GM19328 (cell line): Measurements from ENCODE around the gene PCDHA5.
"Not testable (repeated sequence)": the region's sequence is repeated elsewhere in the genome, so short reads cannot be mapped to it uniquely, and the experiment has no call there.

Experiments
- ATAC-seq: cut with Tn5 transposase; IDR thresholded peaks from one replicate; pipeline ENCODE4 v1.9.1; 2021; ENCODE audit warnings: mild to moderate bottlenecking, moderate library complexity; ENCODE audit not compliant: unreplicated experiment

Gene PCDHA5

DNA sequence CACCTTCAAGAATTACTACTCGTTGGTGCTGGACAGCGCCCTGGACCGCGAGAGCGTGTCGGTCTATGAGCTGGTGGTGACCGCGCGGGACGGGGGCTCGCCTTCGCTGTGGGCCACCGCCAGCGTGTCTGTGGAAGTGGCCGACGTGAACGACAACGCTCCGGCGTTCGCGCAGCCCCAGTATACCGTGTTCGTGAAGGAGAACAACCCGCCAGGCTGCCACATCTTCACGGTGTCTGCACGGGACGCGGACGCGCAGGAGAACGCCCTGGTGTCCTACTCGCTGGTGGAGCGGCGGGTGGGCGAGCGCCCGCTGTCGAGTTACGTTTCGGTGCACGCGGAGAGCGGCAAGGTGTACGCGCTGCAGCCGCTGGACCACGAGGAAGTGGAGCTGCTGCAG is 1.6 kb downstream of the PCDHA5 start:
- not testable (repeated sequence) for ATAC-seq

DNA sequence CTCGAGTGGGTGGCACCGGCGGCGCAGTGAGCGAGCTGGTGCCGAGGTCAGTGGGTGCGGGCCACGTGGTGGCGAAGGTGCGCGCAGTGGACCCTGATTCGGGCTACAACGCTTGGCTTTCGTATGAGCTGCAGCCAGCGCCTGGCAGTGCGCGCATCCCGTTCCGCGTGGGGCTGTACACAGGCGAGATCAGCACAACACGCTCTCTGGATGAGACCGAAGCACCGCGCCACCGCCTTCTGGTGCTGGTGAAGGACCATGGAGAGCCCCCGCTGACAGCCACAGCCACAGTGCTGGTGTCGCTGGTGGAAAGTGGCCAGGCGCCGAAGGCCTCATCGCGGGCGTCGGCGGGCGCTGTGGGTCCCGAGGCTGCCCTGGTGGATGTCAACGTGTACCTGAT is 2.1 kb downstream of the PCDHA5 start:
- ATAC-seq: no peak

DNA sequence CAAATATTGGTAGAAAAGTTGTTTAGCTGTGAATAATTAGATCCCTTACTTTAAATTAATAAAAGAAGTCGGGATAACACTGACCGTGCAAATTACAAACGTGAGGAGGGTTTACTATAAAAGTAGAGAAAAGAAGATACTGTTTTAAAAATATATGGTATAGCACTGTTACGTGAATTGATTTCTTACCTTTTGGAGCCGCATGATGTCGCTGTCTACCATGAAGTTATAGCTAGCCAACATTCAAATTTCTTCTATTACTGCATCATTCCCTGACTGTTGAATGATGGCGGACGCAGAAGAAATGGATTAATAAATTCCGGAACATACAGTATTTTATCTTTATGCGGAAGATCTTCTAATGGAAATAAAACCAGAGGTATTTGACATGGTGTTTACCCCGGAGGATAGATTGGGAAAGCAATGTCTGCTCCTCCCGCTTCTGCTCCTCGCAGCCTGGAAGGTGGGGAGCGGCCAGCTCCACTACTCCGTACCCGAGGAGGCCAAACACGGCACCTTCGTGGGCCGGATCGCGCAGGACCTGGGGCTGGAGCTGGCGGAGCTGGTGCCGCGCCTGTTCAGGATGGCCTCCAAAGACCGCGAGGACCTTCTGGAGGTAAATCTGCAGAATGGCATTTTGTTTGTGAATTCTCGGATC is 6.4 kb downstream of the PCDHA5 start, which contains the start of gene PCDHA6:
Gene PCDHA6, plus strand, starts transcription at position 257 of the 658 bp plus-strand sequence. Its CDS starts 132 bp downstream, at position 389.
- no peak for ATAC-seq

DNA sequence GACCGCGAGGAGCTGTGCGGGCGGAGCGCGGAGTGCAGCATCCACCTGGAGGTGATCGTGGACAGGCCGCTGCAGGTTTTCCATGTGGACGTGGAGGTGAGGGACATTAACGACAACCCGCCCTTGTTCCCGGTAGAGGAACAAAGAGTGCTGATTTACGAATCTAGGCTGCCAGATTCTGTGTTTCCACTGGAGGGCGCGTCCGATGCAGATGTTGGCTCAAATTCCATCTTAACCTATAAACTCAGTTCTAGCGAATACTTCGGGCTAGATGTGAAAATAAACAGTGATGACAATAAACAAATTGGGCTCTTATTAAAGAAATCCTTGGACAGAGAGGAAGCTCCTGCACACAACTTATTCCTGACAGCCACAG is 6.9 kb downstream of the PCDHA5 start:
- no peak for ATAC-seq

DNA sequence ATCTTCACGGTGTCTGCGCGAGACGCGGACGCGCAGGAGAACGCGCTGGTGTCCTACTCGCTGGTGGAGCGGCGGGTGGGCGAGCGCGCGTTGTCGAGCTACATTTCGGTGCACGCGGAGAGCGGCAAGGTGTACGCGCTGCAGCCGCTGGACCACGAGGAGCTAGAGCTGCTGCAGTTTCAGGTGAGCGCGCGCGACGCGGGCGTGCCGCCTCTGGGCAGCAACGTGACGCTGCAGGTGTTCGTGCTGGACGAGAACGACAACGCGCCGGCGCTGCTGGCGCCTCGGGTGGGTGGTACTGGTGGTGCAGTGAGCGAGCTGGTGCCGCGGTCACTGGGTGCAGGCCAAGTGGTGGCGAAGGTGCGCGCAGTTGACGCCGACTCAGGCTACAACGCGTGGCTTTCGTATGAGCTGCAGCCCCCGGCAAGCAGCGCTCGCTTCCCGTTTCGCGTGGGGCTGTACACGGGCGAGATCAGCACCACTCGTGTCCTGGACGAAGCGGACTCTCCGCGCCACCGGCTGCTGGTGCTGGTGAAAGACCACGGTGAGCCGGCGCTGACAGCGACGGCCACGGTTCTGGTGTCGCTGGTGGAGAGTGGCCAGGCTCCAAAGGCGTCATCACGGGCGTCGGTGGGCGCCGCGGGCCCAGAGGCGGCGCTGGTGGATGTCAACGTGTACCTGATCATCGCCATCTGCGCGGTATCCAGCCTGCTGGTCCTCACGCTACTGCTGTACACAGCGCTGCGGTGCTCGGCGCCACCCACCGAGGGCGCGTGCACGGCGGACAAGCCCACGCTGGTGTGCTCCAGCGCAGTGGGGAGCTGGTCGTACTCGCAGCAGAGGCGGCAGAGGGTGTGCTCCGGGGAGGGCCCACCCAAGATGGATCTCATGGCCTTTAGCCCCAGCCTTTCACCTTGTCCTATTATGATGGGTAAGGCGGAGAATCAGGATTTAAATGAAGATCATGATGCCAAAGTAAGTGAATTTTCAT is 8.4 kb downstream of the PCDHA5 start:
- ATAC-seq: not testable (repeated sequence)

DNA sequence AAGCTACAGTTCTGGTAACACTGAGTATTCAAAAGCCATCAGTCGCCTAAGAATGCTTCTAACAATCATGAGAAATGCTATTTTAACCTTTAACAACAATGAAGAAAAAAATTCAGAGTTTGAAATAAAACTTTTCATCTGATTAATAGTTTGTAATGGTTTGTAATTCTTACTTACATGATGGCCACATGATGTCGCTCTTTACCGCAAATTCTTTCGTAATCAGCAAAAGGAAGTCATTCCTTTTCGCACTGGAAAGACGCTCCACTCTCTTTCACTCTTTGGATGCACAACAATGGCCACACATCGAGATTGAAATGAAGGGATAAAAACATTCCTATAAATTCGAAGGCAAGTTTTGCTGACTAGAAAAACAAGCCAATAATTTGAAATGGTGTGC is 12.6 kb downstream of the PCDHA5 start, which contains the start of gene PCDHA7:
Gene PCDHA7, plus strand, starts transcription at position 277 of the 400 bp plus-strand sequence. Its CDS starts 115 bp downstream, at position 392.
- no peak for ATAC-seq

DNA sequence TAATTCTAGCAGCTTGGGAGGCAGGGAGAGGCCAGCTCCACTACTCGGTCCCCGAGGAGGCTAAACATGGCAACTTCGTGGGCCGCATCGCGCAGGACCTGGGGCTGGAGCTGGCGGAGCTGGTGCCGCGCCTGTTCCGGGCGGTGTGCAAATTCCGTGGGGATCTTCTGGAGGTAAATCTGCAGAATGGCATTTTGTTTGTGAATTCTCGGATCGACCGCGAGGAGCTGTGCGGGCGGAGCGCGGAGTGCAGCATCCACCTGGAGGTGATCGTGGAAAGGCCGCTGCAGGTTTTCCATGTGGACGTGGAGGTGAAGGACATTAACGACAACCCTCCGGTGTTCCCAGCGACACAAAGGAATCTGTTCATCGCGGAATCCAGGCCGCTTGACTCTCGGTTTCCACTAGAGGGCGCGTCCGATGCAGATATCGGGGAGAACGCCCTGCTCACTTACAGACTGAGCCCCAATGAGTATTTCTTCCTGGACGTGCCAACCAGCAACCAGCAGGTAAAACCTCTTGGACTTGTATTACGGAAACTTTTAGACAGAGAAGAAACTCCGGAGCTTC is 13.1 kb downstream of the PCDHA5 start:
- ATAC-seq: not testable (repeated sequence)

DNA sequence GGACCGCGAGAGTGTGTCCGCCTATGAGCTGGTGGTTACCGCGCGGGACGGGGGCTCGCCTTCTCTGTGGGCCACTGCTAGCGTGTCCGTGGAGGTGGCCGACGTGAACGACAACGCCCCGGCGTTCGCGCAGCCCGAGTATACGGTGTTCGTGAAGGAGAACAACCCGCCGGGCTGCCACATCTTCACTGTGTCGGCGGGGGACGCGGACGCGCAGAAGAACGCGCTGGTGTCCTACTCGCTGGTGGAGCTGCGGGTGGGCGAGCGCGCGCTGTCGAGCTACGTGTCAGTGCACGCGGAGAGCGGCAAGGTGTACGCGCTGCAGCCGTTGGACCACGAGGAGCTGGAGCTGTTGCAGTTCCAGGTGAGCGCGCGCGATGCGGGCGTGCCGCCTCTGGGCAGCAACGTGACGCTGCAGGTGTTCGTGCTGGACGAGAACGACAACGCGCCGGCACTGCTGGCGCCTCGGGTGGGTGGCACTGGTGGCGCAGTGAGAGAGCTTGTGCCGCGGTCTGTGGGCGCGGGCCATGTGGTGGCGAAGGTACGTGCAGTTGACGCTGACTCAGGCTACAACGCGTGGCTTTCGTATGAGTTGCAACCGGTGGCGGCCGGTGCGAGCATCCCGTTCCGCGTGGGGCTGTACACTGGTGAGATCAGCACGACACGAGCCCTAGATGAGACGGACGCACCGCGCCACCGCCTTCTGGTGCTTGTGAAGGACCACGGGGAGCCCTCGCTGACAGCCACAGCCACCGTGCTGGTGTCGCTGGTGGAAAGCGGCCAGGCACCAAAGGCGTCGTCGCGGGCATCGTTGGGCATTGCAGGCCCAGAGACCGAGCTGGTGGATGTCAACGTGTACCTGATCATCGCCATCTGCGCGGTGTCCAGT is 14.5 kb downstream of the PCDHA5 start:
- no peak for ATAC-seq

DNA sequence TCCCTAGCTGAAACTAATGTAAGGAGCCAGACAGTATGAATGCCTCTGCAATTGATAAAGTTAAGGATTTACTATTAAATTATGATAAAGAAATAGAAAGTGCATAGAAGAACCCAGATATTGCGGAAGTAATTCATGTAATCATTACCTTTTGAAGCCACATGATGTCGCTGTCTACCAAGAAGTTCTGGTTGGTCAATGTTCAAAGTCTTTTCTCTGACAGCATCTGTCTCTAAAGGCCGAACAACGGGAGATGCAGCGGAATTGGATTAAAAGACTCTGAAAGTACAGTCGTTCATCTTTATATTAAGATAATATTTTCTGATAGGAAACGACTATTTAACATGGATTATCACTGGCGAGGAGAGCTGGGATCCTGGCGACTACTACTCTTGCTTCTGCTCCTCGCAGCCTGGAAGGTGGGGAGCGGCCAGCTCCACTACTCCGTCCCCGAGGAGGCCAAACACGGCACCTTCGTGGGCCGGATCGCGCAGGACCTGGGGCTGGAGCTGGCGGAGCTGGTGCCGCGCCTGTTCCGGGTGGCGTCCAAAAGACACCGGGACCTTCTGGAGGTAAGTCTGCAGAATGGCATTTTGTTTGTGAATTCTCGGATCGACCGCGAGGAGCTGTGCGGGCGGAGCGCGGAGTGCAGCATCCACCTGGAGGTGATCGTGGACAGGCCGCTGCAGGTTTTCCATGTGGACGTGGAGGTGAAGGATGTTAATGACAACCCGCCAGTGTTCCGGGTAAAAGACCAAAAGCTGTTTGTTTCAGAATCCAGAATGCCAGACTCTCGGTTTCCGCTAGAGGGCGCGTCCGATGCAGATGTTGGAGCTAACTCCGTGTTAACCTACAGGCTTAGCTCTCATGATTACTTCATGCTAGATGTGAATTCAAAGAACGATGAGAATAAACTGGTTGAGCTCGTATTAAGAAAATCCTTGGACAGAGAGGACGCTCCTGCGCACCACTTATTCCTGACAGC is 19.9 kb downstream of the PCDHA5 start, which contains the start of gene PCDHA8:
Gene PCDHA8, plus strand, starts transcription at position 210 of the 985 bp plus-strand sequence. Its CDS starts 135 bp downstream, at position 345.
- no peak for ATAC-seq

DNA sequence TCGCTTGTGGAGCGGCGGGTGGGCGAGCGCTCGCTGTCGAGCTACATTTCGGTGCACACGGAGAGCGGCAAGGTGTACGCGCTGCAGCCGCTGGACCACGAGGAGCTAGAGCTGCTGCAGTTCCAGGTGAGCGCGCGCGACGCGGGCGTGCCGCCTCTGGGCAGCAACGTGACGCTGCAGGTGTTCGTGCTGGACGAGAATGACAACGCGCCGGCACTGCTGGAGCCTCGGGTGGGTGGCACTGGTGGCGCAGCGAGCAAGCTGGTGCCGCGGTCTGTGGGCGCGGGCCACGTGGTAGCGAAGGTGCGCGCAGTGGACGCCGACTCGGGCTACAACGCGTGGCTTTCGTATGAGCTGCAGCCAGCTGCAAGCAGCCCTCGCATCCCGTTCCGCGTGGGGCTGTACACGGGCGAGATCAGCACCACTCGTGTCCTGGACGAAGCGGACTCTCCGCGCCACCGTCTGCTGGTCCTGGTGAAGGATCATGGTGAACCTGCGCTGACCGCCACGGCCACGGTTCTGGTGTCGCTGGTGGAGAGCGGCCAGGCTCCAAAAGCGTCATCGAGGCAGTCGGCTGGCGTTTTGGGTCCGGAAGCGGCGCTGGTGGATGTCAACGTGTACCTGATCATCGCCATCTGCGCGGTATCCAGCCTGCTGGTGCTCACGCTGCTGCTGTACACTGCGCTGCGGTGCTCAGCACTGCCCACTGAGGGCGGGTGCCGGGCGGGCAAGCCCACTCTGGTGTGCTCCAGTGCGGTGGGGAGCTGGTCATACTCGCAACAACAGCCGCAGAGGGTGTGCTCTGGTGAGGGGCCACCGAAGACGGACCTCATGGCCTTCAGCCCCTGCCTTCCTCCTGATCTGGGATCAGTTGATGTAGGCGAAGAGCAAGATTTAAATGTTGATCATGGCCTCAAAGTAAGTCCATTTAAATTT is 21.7 kb downstream of the PCDHA5 start:
- no peak for ATAC-seq

DNA sequence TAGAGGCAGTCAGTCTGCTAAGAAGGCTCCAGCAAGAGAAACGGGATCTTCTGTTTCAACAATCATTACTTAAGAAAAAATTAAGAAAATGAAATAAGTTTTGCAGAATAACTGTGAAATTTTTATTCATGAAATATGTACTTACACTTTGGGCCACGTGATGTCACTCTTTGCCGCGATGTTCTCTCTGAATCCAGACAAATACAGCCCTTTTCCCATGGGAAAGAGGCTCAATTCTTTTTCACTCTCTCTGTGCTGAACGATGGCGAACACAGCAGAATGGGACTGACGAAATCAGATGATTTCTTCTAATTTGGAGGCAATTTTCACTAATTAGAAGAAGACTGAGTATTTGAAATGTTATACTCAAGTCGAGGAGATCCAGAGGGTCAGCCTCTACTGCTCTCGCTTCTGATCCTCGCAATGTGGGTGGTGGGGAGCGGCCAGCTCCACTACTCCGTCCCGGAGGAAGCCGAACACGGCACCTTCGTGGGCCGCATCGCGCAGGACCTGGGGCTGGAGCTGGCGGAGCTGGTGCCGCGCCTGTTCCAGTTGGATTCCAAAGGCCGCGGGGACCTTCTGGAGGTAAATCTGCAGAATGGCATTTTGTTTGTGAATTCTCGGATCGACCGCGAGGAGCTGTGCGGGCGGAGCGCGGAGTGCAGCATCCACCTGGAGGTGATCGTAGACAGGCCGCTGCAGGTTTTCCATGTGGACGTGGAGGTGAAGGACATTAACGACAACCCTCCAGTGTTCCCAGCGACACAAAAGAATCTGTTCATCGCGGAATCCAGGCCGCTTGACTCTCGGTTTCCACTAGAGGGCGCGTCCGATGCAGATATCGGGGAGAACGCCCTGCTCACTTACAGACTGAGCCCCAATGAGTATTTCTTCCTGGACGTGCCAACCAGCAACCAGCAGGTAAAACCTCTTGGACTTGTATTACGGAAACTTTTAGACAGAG is 27.0 kb downstream of the PCDHA5 start, which contains the start of gene PCDHA9:
Gene PCDHA9, plus strand, starts transcription at position 244 of the 964 bp plus-strand sequence. Its CDS starts 114 bp downstream, at position 358.
- not testable (repeated sequence) for ATAC-seq

DNA sequence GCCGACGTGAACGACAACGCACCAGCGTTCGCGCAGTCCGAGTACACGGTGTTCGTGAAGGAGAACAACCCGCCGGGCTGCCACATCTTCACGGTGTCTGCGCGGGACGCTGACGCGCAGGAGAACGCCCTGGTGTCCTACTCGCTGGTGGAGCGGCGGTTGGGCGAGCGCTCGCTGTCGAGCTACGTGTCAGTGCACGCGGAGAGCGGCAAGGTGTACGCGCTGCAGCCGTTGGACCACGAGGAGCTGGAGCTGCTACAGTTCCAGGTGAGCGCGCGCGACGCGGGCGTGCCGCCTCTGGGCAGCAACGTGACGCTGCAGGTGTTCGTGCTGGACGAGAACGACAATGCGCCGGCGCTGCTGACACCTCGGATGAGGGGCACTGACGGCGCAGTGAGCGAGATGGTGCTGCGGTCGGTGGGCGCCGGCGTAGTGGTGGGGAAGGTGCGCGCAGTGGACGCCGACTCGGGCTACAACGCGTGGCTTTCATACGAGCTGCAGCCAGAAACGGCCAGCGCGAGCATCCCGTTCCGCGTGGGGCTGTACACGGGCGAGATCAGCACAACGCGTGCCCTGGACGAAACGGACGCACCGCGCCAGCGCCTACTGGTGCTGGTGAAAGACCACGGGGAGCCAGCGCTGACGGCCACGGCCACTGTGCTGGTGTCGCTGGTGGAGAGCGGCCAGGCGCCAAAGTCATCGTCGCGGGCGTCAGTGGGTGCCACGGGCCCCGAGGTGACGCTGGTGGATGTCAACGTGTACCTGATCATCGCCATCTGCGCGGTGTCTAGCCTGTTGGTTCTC is 28.6 kb downstream of the PCDHA5 start:
- not testable (repeated sequence) for ATAC-seq

DNA sequence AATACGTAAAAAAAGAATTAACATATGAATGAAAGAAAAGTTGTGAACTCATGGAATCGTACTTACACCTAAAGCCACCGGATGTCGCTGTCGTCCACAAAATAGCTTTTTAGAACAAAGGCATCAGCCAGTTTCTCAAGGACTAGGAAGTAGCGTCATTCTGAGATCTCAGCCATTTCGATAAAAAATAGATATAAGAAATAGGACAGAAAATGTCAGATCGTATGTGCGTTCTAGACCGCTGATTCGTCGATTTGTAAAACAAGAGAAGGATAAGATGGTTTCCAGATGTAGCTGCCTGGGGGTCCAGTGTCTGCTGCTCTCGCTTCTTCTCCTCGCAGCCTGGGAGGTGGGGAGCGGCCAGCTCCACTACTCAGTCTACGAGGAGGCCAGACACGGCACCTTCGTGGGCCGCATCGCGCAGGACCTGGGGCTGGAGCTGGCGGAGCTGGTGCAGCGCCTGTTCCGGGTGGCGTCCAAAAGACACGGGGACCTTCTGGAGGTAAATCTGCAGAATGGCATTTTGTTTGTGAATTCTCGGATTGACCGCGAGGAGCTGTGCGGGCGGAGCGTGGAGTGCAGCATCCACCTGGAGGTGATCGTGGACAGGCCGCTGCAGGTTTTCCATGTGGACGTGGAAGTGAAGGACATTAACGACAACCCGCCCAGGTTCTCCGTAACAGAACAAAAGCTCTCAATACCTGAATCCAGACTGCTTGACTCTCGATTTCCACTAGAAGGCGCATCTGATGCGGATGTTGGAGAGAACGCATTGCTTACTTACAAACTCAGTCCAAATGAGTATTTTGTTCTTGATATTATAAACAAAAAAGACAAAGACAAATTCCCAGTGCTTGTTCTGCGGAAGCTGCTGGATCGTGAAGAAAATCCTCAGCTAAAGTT is 34.6 kb downstream of the PCDHA5 start, which contains the start of gene PCDHA10:
Gene PCDHA10, plus strand, starts transcription at position 126 of the 903 bp plus-strand sequence. Its CDS starts 152 bp downstream, at position 278.
- no peak for ATAC-seq

DNA sequence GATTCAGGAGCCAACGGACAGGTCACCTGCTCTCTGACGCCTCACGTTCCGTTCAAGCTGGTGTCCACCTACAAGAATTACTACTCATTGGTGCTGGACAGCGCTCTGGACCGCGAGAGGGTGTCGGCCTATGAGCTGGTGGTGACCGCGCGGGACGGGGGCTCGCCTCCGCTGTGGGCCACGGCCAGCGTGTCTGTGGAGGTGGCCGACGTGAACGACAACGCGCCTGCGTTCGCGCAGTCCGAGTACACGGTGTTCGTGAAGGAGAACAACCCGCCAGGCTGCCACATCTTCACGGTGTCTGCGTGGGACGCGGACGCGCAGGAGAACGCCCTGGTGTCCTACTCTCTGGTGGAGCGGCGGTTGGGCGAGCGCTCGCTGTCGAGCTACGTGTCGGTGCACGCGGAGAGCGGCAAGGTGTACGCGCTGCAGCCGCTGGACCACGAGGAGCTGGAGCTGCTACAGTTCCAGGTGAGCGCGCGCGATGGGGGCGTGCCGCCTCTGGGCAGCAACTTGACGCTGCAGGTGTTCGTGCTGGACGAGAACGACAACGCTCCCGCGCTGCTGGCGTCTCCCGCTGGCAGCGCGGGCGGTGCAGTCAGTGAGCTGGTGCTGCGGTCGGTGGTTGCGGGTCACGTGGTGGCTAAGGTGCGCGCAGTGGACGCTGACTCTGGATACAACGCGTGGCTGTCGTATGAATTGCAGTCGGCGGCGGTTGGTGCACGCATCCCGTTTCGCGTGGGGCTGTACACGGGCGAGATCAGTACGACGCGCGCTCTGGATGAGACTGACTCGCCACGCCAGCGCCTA is 36.0 kb downstream of the PCDHA5 start:
- no peak for ATAC-seq
